Fibroblast of lung (primary cell): ENCODE measurements around the gene CD247.

Experiments
- EZH2 ChIP-seq: IDR thresholded peaks from 2 replicates; pipeline ENCODE4 v1.5.1; 2012; ENCODE audit warnings: low read length, control low read depth, mild to moderate bottlenecking; ENCODE audit errors: missing control alignments
- TF ChIP-seq, protein P1 (sequence below), 2 donors: IDR thresholded peaks in 1 of 2; conservative IDR thresholded peaks in 1 of 2; 1 replicate in 1 of 2; 2 replicates in 1 of 2; pipeline ENCODE4 v1.5.1; 2011 to 2012; ENCODE audit warnings: low read length in 2 of 2, control low read depth in 1 of 2, inconsistent platforms in 1 of 2, low read depth in 1 of 2, mild to moderate bottlenecking in 1 of 2

DNA sequence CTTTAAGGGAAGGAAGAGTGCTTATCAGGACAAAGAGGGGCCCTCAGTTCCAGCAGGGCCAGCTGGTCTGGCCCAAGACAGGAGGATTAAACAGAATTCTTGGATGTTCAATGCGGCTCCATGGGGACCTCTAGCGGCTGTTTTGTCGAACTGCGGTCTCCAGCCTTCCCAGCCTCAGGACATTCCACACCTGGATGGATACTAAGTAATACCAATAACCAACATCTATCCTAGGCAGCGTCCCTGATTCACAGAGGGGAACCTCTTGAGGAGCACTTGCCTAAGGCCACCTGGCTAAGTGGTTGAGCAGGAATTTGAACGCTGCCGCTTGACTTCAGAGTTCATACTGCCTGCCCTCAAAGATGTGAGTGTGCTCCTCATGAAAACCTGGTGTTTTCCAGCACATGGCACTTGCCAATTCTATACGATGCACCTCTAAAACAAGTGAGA, 15.5 kb upstream of the CD247 start:
- TF ChIP-seq, protein P1, sequence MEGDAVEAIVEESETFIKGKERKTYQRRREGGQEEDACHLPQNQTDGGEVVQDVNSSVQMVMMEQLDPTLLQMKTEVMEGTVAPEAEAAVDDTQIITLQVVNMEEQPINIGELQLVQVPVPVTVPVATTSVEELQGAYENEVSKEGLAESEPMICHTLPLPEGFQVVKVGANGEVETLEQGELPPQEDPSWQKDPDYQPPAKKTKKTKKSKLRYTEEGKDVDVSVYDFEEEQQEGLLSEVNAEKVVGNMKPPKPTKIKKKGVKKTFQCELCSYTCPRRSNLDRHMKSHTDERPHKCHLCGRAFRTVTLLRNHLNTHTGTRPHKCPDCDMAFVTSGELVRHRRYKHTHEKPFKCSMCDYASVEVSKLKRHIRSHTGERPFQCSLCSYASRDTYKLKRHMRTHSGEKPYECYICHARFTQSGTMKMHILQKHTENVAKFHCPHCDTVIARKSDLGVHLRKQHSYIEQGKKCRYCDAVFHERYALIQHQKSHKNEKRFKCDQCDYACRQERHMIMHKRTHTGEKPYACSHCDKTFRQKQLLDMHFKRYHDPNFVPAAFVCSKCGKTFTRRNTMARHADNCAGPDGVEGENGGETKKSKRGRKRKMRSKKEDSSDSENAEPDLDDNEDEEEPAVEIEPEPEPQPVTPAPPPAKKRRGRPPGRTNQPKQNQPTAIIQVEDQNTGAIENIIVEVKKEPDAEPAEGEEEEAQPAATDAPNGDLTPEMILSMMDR (conservative IDR thresholded peaks at IDR 0.05 in 1 of 2, IDR thresholded peaks at IDR 0.05 in 1 of 2; ENCODE audit: low read depth in 1 of 2, low read length in 2 of 2), result peak; percentile 88 to 95
- TF ChIP-seq EZH2, result no peak
